Measurements from ENCODE around the gene RBMS3. TPM values are rescaled to one million over a fixed set of nuclear protein-coding genes. Genes with fewer than 3 reads are reported as not detected.

The RBMS3 gene
- total RNA-seq, 1 experiment from 2014 or later, result 0.42 TPM

DNA sequence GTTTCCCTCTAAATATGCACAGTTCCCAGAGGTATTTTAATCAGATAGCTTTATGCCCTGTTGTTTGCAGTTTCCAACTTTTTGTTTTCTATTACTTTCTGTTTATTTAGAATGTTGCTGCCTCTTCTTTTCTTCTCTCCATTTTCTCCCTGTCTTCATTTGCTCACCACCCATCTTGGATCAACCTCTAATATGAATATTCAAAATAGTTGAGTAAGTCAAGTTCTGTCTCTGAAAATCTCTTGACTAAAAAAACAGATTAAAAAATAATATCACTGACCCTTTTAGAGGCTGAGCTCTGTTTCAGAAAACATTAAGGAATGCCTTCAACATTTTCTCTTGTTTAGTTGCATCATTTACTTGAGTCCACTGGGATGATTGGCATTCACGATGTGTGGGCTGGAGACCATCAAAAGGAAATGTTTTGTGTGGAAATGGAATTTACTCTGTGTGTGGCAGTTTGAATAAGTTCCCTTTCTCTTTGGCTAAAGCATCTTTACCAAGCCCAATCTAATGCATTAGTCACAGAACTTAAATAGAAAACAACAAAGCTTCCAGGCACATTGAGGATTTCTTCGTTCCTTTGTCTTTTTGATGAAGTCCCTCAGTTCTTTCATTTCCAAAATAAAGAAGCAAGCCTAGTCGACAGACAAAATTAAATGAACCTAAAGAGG lies 691.6 kb downstream of the RBMS3 start:
- Histone ChIP-seq H3K4me3 (replicated peaks in 1 of 2; ENCODE audit: low read depth in 1 of 2, low read length in 2 of 2) (no peak overlapping the region), H3K4me2 (ENCODE audit: low read length) (no peak overlapping the region), H3K9me3 (ENCODE audit: control insufficient read depth in 1 of 2, insufficient read depth in 1 of 2, low read depth in 1 of 2, low read length in 2 of 2) (no peaks in the 10 kb centered on the region), H3K9ac (ENCODE audit: low read length) (no peak overlapping the region), H3K27ac (ENCODE audit: low read depth, low read length) (no peak overlapping the region), H3K36me3 (ENCODE audit: control insufficient read depth in 1 of 2, insufficient read depth in 2 of 2, low read length in 2 of 2) (no peaks in the 10 kb centered on the region), H3K9me2 (ENCODE audit: insufficient read depth) (no peaks in the 10 kb centered on the region), H3K4me1 (ENCODE audit: control insufficient read depth in 1 of 2, insufficient read depth in 2 of 2, low read length in 2 of 2) (no peaks in the 10 kb centered on the region), H3K79me2 (ENCODE audit: insufficient read depth, low read length) (no peaks in the 10 kb centered on the region), H3K27me3 (ENCODE audit: insufficient read depth, low read length) (0 out of 2 replicates have a peak, but pooled peaks cover 10% of the 10 kb centered on the region), H4K20me1 (ENCODE audit: insufficient read depth) (no peaks in the 10 kb centered on the region), H2AFZ (ENCODE audit: low read depth, low read length, poor library complexity, severe bottlenecking) (no peak overlapping the region)
- ChIA-PET RAD21 (ENCODE audit: low non-redundant PET in 1 of 2, low total read pairs in 2 of 2, uncharacterized antibody in 2 of 2, unreplicated experiment in 2 of 2) (no interaction called here), POLR2A (no interaction called here), CTCF (no interaction called here)
- TF ChIP-seq EGR1 (IDR thresholded peaks at IDR 0.05; ENCODE audit: low read depth) (no peak), CBX3 (IDR thresholded peaks at IDR 0.05; ENCODE audit: low read depth) (no peak), CEBPB (IDR thresholded peaks at IDR 0.05; ENCODE audit: low read depth) (no peak), SIN3A (IDR thresholded peaks at IDR 0.05; ENCODE audit: low read depth) (no peak), TCF7L2 (IDR thresholded peaks at IDR 0.05; ENCODE audit: borderline replicate concordance, extremely low read depth, insufficient read depth, insufficient read length) (no peak), SP1 (IDR thresholded peaks at IDR 0.05; ENCODE audit: low read depth) (no peak), EZH2 (IDR thresholded peaks at IDR 0.05) (no peak), FOSL1 (IDR thresholded peaks at IDR 0.05; ENCODE audit: low read depth) (no peak)
- TF ChIP-seq, protein P1, sequence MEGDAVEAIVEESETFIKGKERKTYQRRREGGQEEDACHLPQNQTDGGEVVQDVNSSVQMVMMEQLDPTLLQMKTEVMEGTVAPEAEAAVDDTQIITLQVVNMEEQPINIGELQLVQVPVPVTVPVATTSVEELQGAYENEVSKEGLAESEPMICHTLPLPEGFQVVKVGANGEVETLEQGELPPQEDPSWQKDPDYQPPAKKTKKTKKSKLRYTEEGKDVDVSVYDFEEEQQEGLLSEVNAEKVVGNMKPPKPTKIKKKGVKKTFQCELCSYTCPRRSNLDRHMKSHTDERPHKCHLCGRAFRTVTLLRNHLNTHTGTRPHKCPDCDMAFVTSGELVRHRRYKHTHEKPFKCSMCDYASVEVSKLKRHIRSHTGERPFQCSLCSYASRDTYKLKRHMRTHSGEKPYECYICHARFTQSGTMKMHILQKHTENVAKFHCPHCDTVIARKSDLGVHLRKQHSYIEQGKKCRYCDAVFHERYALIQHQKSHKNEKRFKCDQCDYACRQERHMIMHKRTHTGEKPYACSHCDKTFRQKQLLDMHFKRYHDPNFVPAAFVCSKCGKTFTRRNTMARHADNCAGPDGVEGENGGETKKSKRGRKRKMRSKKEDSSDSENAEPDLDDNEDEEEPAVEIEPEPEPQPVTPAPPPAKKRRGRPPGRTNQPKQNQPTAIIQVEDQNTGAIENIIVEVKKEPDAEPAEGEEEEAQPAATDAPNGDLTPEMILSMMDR (IDR thresholded peaks at IDR 0.05 in 2 of 3, conservative IDR thresholded peaks at IDR 0.05 in 1 of 3; ENCODE audit: borderline replicate concordance in 1 of 3, insufficient read depth in 1 of 3, low read depth in 2 of 3, low read length in 2 of 3), result no peak
- TF ChIP-seq, protein P2, sequence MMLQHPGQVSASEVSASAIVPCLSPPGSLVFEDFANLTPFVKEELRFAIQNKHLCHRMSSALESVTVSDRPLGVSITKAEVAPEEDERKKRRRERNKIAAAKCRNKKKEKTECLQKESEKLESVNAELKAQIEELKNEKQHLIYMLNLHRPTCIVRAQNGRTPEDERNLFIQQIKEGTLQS (IDR thresholded peaks at IDR 0.05), result no peak
- no peak for ATAC-seq
- intact Hi-C loops (cut with micrococcal nuclease), result no loop called here
- no TSS peak for BruUV-seq (replicated peaks)
- DNase-seq (ENCODE audit: low read depth, low spot score), result no peak

All from HCT116 (cell line).